ENCODE data around the gene HIBADH.

The HIBADH gene

DNA sequence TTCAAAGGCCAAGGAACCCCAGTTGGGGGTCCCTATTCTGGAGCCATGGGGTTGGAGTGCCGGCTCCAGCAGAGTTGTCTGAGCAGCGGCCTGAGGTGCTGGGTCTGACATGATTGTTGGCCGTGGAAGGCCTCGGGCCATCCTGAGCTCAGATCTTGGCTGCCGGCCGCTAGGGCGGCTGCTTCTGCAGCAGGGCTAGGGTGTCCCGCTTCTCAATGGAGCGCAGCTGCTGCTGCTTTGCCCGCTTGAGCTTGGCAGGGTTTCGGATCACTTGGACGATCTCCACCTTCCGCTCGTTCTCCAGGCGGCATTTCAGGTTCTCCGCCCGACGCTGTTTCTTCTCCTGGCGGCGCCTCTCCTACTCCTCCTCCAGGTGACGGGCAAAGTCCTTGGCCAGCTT is 171.1 kb downstream of the HIBADH start:
- no peak for DNase-seq (ENCODE audit: low spot score)

- no peak for DNase-seq (ENCODE audit: low spot score)
These were observed 175.2 kb downstream of the HIBADH start for GRCh38 chr7:27487509-27487908.

DNA sequence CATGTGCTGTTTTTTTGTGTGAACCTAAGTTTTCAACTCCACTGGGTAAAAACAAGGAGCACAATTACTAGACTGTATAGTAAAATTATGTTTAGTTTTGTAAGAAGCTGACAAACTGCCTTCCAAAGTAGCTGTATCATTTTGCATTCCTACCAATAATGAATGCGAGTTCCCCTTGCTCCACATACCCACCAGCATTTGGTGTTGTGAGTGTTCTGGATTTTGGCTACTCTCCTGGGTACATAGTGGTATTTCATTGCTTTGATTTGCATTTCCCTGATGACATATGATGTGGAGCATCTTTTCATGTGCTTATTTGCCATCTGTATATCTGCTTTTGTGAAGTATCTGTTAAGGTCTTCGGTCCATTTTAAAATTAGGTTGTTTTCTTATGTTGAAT is 178.2 kb downstream of the HIBADH start:
- no peak for DNase-seq (ENCODE audit: low spot score)

GRCh38 chr7:27482219-27482618 is 180.5 kb downstream of the HIBADH start:
- no peak for DNase-seq (ENCODE audit: low spot score)

DNA sequence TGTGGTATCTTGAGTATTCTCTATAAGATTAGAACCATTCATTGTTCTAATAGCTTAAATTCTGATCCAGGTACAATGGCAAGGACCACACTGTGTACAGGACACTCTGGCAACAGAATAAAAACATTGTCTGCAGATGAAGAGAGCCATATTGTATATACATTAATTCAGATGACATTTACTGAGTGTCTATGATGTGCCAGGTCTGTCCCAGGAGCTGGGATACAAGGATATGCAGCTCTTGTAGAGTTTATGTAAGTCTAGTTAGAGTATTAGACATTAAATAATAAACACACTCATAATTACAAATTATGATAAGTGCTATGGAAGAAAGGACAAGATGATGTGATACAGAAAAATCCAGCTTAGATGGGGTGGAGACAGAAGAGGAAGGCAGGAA is 184.1 kb downstream of the HIBADH start:
- no peak for DNase-seq (ENCODE audit: low spot score)

GRCh38 chr7:27478084-27478483 is 184.6 kb downstream of the HIBADH start:
- DNase-seq (ENCODE audit: low spot score): no peak

- DNase-seq (ENCODE audit: low spot score): no peak
These were observed 186.2 kb downstream of the HIBADH start for GRCh38 chr7:27476493-27476892.

Data from COLO829 (cell line).